Skeletal muscle cell (primary cell): ENCODE measurements around the gene APPBP2.
"Not testable (repeated sequence)": the region's sequence is repeated elsewhere in the genome, so short reads cannot be mapped to it uniquely, and the experiment has no call there.

Source experiments
- DNase-seq: peaks from one replicate; pipeline ENCODE4 v3.0.0-alpha.2; 2010; ENCODE audit warnings: low read depth
- H3K4me3 ChIP-seq: 2 replicates; pipeline ENCODE4 v1.5.1; 2011; ENCODE audit warnings: low read depth, mild to moderate bottlenecking, control low read depth, low read length, moderate library complexity

The APPBP2 gene

GRCh38 chr17:60525685-60526514, at the start of gene APPBP2:
Gene APPBP2 (minus strand): TSS chr17:60526242. CDS start chr17:60525931, 311 bp downstream.
- peak within 1 kb of the TSS; percentile 99 for H3K4me3 ChIP-seq
- DNase-seq = peak; percentile 57

GRCh38 chr17:60573236-60574051, 47.4 kb upstream of the APPBP2 start:
- H3K4me3 ChIP-seq = no peak overlapping the region
- DNase-seq = no peak

GRCh38 chr17:60565233-60565632, 39.2 kb upstream of the APPBP2 start:
- H3K4me3 ChIP-seq = no peak overlapping the region
- no peak for DNase-seq

GRCh38 chr17:60563743-60564142, 37.7 kb upstream of the APPBP2 start:
- no peak overlapping the region for H3K4me3 ChIP-seq
- DNase-seq = no peak

- no peak overlapping the region for H3K4me3 ChIP-seq
- no peak for DNase-seq
Measured at GRCh38 chr17:60562421-60562820, 36.4 kb upstream of the APPBP2 start.

- H3K4me3 ChIP-seq = no peak overlapping the region
Measured at GRCh38 chr17:60560860-60561257, 34.8 kb upstream of the APPBP2 start.

GRCh38 chr17:60559995-60560859, 34.2 kb upstream of the APPBP2 start:
- DNase-seq = no peak
- no peak overlapping the region for H3K4me3 ChIP-seq

More at GRCh38 chr17:60560860-60561257, 34.8 kb upstream of the APPBP2 start:
- no peak for DNase-seq

GRCh38 chr17:60559659-60559994, 33.6 kb upstream of the APPBP2 start:
- no peak for DNase-seq
- H3K4me3 ChIP-seq = no peak overlapping the region

GRCh38 chr17:60557805-60558204, 31.8 kb upstream of the APPBP2 start:
- DNase-seq = no peak

GRCh38 chr17:60555786-60556185, 29.7 kb upstream of the APPBP2 start:
- DNase-seq = no peak
- no peak overlapping the region for H3K4me3 ChIP-seq

More at GRCh38 chr17:60557805-60558204, 31.8 kb upstream of the APPBP2 start:
- H3K4me3 ChIP-seq = no peak overlapping the region

GRCh38 chr17:60554377-60554788, 28.3 kb upstream of the APPBP2 start:
- peak; percentile 60 for DNase-seq
- H3K4me3 ChIP-seq = no peak overlapping the region

GRCh38 chr17:60552255-60552654, 26.2 kb upstream of the APPBP2 start:
- not testable (repeated sequence) for DNase-seq, H3K4me3 ChIP-seq

GRCh38 chr17:60548990-60549389, 22.9 kb upstream of the APPBP2 start:
- DNase-seq = no peak
- no peak overlapping the region for H3K4me3 ChIP-seq

- no peak for DNase-seq
- H3K4me3 ChIP-seq = no peak overlapping the region
Measured at GRCh38 chr17:60545465-60546191, 19.6 kb upstream of the APPBP2 start.

- no peak for DNase-seq
Measured at GRCh38 chr17:60542071-60542470, 16.0 kb upstream of the APPBP2 start.

GRCh38 chr17:60540460-60540859, 14.4 kb upstream of the APPBP2 start:
- DNase-seq = no peak

More at GRCh38 chr17:60542071-60542470, 16.0 kb upstream of the APPBP2 start:
- H3K4me3 ChIP-seq = no peak overlapping the region

GRCh38 chr17:60539807-60540206, 13.8 kb upstream of the APPBP2 start:
- H3K4me3 ChIP-seq = no peak overlapping the region
- no peak for DNase-seq

More at GRCh38 chr17:60540460-60540859, 14.4 kb upstream of the APPBP2 start:
- H3K4me3 ChIP-seq = no peak overlapping the region

GRCh38 chr17:60538726-60539125, 12.7 kb upstream of the APPBP2 start:
- no peak for DNase-seq

More at GRCh38 chr17:60538726-60539125, 12.7 kb upstream of the APPBP2 start:
- no peak overlapping the region for H3K4me3 ChIP-seq
